Endothelial cell of umbilical vein (primary cell): Measurements from ENCODE around the gene JCHAIN. TPM values are rescaled to one million over a fixed set of nuclear protein-coding genes. Genes with fewer than 3 reads are reported as not detected.

Experiments used
- BruUV-seq: library from RNA; stranded (reverse); fragments of 400-500 nt; replicated peaks from 2 replicates; lab custom pipeline; 2021; lab: Mats Ljungman, UMichigan
- CTCF ChIA-PET: fragments of 300-600, 350-600 bp; sonication (Branson Sonifier 250); formaldehyde crosslinking; loops from one replicate; lab custom pipeline; 2021; ENCODE audit warnings: antibody characterized with exemption, inconsistent platforms; lab: Charles Lee
- POLR2A ChIA-PET: fragments of 300-600, 350-600 bp; sonication (Branson Sonifier 250); formaldehyde crosslinking; loops from one replicate; lab custom pipeline; 2021; ENCODE audit warnings: antibody characterized with exemption, inconsistent platforms; lab: Charles Lee
- DNase-seq: peaks from one replicate; pipeline ENCODE4 v3.0.0-alpha.2; 2011; ENCODE audit warnings: low read depth, low spot score
- FAIRE-seq: peaks from 2 replicates; lab custom pipeline; 2011; peaks lifted over from hg19 to GRCh38; lab: Jason Lieb, UNC
- H2AFZ ChIP-seq: 2 replicates; pipeline ENCODE4 v1.6.0; 2012; ENCODE audit warnings: low read depth, low read length, control low read depth, inconsistent platforms
- H3K27ac ChIP-seq: 2 replicates; pipeline ENCODE4 v1.5.1; 2011; ENCODE audit warnings: low read depth, mild to moderate bottlenecking, control low read depth, low read length, moderate library complexity; ENCODE audit not compliant: insufficient read depth
- H3K27me3 ChIP-seq, 2 experiments: 2 replicates each; pipeline versions ENCODE4 v1.6.0 to v1.6.1; 2011; ENCODE audit warnings: low read length in 2 of 2, mixed read lengths in 1 of 2; ENCODE audit not compliant: control insufficient read depth in 2 of 2, insufficient read depth in 2 of 2
- H3K36me3 ChIP-seq, 2 experiments: 2 replicates in 1 of 2; 3 replicates in 1 of 2; pipeline ENCODE4 v1.5.1; 2011; ENCODE audit warnings: low read length in 2 of 2, mild to moderate bottlenecking in 1 of 2, moderate library complexity in 1 of 2; ENCODE audit not compliant: control insufficient read depth in 2 of 2, insufficient read depth in 2 of 2; ENCODE audit errors: extremely low read depth in 1 of 2
- H3K4me1 ChIP-seq: 3 replicates; pipeline ENCODE4 v1.5.1; 2011; ENCODE audit warnings: mild to moderate bottlenecking, low read length; ENCODE audit not compliant: control insufficient read depth, insufficient read depth; ENCODE audit errors: extremely low read depth
- H3K4me2 ChIP-seq: 2 replicates; pipeline ENCODE4 v1.6.1; 2011; ENCODE audit warnings: low read length, control low read depth, mixed read lengths; ENCODE audit not compliant: insufficient read depth
- H3K4me3 ChIP-seq, 3 experiments: fragments of 200-600 bp in 1 of 3; sonication (generic), shearing (Covaris generic) in 1 of 3; replicated peaks in 1 of 3; 2 replicates each; pipeline ENCODE4 v1.5.1; 2011 to 2016; ENCODE audit warnings: control low read depth in 3 of 3, low read length in 3 of 3, mild to moderate bottlenecking in 2 of 3, inconsistent platforms in 1 of 3, low read depth in 1 of 3, moderate library complexity in 1 of 3; ENCODE audit not compliant: insufficient read depth in 1 of 3
- H3K79me2 ChIP-seq: 2 replicates; pipeline ENCODE4 v1.6.0; 2012; ENCODE audit warnings: low read length, inconsistent platforms; ENCODE audit not compliant: control insufficient read depth, insufficient read depth
- H3K9ac ChIP-seq: replicated peaks from 2 replicates; pipeline ENCODE3; 2011; ENCODE audit warnings: low read length, control low read depth; ENCODE audit not compliant: insufficient read depth; ENCODE audit errors: extremely low read depth
- H3K9me1 ChIP-seq: replicated peaks from 3 replicates; pipeline ENCODE4 v1.6.0; 2011; ENCODE audit warnings: mild to moderate bottlenecking, low read length; ENCODE audit not compliant: control insufficient read depth, insufficient read depth; ENCODE audit errors: extremely low read depth
- H3K9me3 ChIP-seq: replicated peaks from 2 replicates; pipeline ENCODE4 v1.5.1; 2012; ENCODE audit warnings: low read length, inconsistent platforms; ENCODE audit not compliant: control insufficient read depth, insufficient read depth
- H4K20me1 ChIP-seq: replicated peaks from 2 replicates; pipeline ENCODE3; 2011; ENCODE audit warnings: mild to moderate bottlenecking, low read length; ENCODE audit not compliant: control insufficient read depth, insufficient read depth; ENCODE audit errors: extremely low read depth
- CTCF ChIP-seq, 2 donors: IDR thresholded peaks; 1 replicate in 1 of 2; 2 replicates in 1 of 2; pipeline ENCODE4 v1.5.1; 2011; ENCODE audit warnings: low read length in 2 of 2, mild to moderate bottlenecking in 2 of 2, moderate library complexity in 2 of 2, control low read depth in 1 of 2, inconsistent platforms in 1 of 2, low read depth in 1 of 2; ENCODE audit not compliant: insufficient read depth in 1 of 2; ENCODE audit errors: extremely low read depth in 1 of 2
- EZH2 ChIP-seq: IDR thresholded peaks from 2 replicates; pipeline ENCODE4 v1.6.1; 2012; ENCODE audit warnings: borderline replicate concordance, low read depth, mild to moderate bottlenecking, moderate library complexity, low read length, inconsistent platforms; ENCODE audit not compliant: severe bottlenecking
- FOS ChIP-seq: IDR thresholded peaks from 2 replicates; pipeline ENCODE4 v1.6.1; 2011; ENCODE audit warnings: mild to moderate bottlenecking, low read length, moderate library complexity, borderline replicate concordance; ENCODE audit not compliant: insufficient read depth
- GATA2 ChIP-seq: IDR thresholded peaks from 2 replicates; pipeline ENCODE4 v1.7.0; 2011; ENCODE audit warnings: low read depth, mild to moderate bottlenecking, moderate library complexity, mixed read lengths, low read length; ENCODE audit not compliant: insufficient read length, insufficient read depth
- JUN ChIP-seq: IDR thresholded peaks from 2 replicates; pipeline ENCODE4 v1.6.1; 2011; ENCODE audit warnings: borderline replicate concordance, low read depth; ENCODE audit not compliant: insufficient read length, insufficient read depth
- MAX ChIP-seq: IDR thresholded peaks from 2 replicates; pipeline ENCODE4 v1.6.1; 2011; ENCODE audit not compliant: insufficient read depth, insufficient read length
- MYC ChIP-seq: IDR thresholded peaks from one replicate; pipeline ENCODE4 v1.6.1; 2011; ENCODE audit warnings: mild to moderate bottlenecking, low read depth, low read length
- POLR2A ChIP-seq: IDR thresholded peaks from 2 replicates; pipeline ENCODE4 v1.6.1; 2012; ENCODE audit warnings: low read depth, mild to moderate bottlenecking, control low read depth, low read length
- POLR2AphosphoS5 ChIP-seq: IDR thresholded peaks from 2 replicates; pipeline ENCODE4 v1.6.1; 2012; ENCODE audit warnings: low read depth, mild to moderate bottlenecking, control low read depth, low read length, moderate library complexity; ENCODE audit not compliant: insufficient read depth
- dilution Hi-C: fragments of 300-500 bp; cut with MboI; formaldehyde crosslinking; loops from one replicate; pipeline ENCODE4 v1.15.0; 2019; ENCODE audit warnings: low sequenced_read_pairs; ENCODE audit not compliant: extremely low pct_ligation_motif_present
- intact Hi-C: fragments of 100-400 bp; cut with micrococcal nuclease; formaldehyde crosslinking; loops from one replicate; pipeline ENCODE4 v1.10.0; 2022
- polyA plus RNA-seq, 4 experiments: library from polyadenylated mRNA; depleted of rRNA in 3 of 4; stranded (reverse) in 3 of 4; unstranded in 1 of 4; fragments of >200 nt; gene quantifications; 2 replicates each; pipeline versions ENCODE4 v1.2.1 to v1.2.3, GENCODE V29; 2011 to 2012; ENCODE audit warnings: missing spikeins in 1 of 4
- total RNA-seq: library from RNA; stranded (reverse); gene quantifications from 2 replicates; pipeline ENCODE4 v1.2.3, GENCODE V29; 2021

The JCHAIN gene
- total and polyA plus RNA-seq, 2 donors (not counting 3 experiments of a cell fraction or from before 2014, with no cell fraction given): not detected

DNA sequence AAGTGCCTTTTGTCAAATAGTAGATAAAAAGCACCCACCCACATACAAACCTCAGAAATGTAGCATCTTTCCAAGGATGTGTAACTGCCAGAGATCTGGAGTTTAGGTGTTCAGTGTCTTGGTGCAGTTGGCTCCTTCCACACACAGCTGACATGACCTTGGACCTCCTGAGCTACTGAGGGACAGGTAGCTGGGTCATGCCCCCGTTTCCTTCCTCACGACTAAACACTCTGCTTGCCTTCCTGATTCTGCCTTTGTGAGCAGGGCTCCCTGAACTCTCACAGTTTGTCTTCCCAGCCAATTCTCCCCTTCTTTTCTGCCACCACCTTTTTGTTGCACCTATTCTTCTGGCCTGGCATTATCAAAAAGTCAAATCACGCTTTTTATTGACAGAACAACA lies 45.3 kb upstream of the JCHAIN start:
- peak; percentile 26 for FAIRE-seq
- intact Hi-C loops: no loop called here
- no TSS peak for BruUV-seq

More for the DNA sequence above, 45.3 kb upstream of the JCHAIN start:
- CTCF ChIA-PET: no interaction called here
- dilution Hi-C loops: no loop called here
- H2AFZ ChIP-seq: no peak overlapping the region
- H3K79me2 ChIP-seq: peaks cover 48% of the 10 kb centered on the region
- H3K9me3 ChIP-seq: no peaks in the 10 kb centered on the region
- no peak for DNase-seq
- no peak overlapping the region for H3K27ac ChIP-seq
- H3K4me3 ChIP-seq: no peak overlapping the region
- H3K36me3 ChIP-seq: no peaks in the 10 kb centered on the region
- TF ChIP-seq POLR2AphosphoS5 (no peak), MYC (no peak), CTCF (IDR thresholded peaks at IDR 0.05; ENCODE audit: extremely low read depth in 1 of 2, insufficient read depth in 1 of 2, low read depth in 1 of 2, low read length in 2 of 2) (no peak), JUN (no peak), FOS (no peak), MAX (no peak), POLR2A (no peak), EZH2 (no peak), GATA2 (no peak)
- H3K9ac ChIP-seq: no peak overlapping the region
- POLR2A ChIA-PET: no interaction called here
- no peak overlapping the region for H3K4me2 ChIP-seq
- no peaks in the 10 kb centered on the region for H3K9me1 ChIP-seq
- no peaks in the 10 kb centered on the region for H3K27me3 ChIP-seq
- no peaks in the 10 kb centered on the region for H4K20me1 ChIP-seq
- peaks cover 9% of the 10 kb centered on the region for H3K4me1 ChIP-seq
